NCI-H187 (cell line): ENCODE measurements around the gene TCF4.

Source experiments
- DNase-seq, 2 experiments: peaks; one replicate each; lab custom pipeline; 2025; lab: John Stamatoyannopoulos, UW

Gene TCF4

DNA sequence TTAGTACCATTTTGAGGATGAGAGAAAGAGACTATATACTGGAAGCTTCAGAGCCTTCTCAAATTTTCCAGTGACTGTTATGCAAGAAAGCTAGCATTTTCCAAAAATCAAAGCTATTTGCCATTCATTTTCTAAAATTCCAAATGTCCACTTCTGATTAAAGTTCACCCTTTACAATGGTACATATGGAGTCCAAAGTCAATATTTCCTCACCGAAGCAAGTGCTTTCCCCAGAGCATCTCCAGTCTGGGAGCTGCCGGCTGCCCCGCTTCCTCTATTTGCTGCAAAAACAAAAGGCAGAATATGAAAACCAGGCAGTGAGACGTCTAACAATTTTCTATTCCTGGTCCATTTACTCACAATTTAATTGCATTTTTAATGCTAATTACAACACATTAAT, 326.7 kb downstream of the TCF4 start:
- DNase-seq, result no peak

DNA sequence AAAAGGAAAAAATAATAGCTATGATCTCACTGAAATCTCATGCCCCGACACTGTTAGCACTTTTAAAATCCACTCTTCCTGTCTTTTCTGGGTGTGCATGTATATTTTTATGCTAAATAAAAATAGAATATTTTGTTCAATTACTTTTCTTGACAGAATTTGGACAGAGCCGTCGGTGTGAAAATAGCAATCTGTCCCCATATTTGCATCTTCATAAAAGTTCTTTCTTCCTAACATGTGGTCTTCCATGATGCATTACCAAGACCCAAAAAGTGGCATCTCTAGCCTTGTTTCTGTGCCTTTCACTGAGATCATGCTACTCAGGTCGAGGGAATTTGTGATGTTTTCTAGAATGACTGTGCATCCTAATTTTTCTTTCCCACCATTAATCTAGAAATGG, 329.9 kb downstream of the TCF4 start:
- DNase-seq, result no peak

GRCh38 chr18:55256929-55257289, 331.1 kb downstream of the TCF4 start:
- no peak for DNase-seq

DNA sequence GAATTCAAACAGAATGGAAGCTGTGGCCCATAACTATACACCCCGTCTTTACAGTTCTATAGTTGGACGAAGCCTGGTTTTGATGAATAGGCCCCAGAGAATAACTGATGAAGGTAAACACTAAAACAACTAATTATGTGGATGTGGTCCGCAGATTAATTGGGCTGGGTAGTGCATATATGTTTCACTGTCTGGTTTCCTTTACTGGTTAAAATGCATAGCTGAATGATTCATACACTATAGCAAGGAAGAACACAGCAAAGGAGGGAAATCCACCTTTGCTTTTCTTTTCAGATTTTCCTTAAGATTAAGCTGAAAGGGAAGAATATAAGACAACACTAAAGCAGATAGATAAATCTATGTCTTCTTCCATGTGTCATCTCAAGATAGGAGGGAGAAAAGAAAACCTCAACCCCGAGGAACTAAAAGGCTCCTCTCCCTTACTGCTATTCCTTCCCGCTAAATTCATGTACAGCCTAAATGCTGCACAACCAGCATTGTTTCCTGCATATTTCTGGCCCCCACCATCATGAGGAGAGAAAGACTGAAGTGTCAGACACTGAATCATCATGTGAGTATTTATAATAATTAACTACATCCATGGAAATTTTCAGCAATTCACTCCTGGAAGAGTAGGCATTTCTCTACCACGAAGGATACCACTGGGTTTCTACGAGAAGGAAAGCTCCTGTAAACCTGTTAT, 331.6 kb downstream of the TCF4 start:
- no peak for DNase-seq

DNA sequence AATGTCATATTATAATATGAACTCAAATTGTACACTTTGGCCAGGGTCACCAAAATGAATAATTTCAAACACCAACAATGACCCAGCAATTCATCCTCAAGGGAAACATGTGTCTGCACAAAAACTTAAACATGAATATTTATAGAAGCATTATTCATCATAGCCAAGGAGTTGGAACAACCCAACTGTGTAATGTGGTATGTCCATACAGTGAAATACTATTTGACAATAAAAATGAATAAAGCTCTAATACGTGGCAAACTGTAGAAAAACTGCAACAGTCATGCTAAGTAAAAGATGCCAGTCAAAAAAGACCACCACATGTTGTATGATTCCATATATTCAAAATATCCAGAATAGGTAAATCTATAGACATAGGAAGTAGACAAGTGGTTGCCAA, 334.2 kb downstream of the TCF4 start:
- DNase-seq, result no peak

- no peak for DNase-seq
These were observed 335.1 kb downstream of the TCF4 start for GRCh38 chr18:55252901-55253300.

- no peak for DNase-seq
These were observed 335.8 kb downstream of the TCF4 start for GRCh38 chr18:55252053-55252675.

GRCh38 chr18:55251254-55251971, 336.6 kb downstream of the TCF4 start:
- DNase-seq, result no peak

GRCh38 chr18:55250768-55251173, 337.2 kb downstream of the TCF4 start:
- no peak for DNase-seq

DNA sequence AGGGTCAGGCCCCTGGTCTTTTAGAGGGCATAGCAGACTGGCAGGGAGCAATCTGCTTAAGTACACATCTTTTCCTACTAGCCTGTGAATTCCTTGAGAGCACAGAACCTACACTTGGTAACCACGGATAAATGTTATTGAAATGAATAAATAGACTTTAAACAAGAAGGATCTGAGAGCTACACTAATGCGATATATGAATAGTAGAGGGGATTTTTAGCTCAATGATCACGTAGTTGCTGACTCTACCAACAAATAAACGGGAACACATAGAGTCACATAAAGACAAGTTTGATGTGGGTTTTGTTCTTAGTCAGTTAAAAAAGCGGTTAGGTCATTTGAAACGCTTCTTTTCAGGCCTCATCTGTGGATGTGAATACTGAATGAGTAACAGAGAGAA, 338.4 kb downstream of the TCF4 start:
- no peak for DNase-seq

GRCh38 chr18:55248495-55248894, 339.5 kb downstream of the TCF4 start:
- no peak for DNase-seq

GRCh38 chr18:55247032-55247431, 341.0 kb downstream of the TCF4 start:
- no peak for DNase-seq

- no peak for DNase-seq
These were observed 341.7 kb downstream of the TCF4 start for GRCh38 chr18:55246278-55246677.

GRCh38 chr18:55245211-55245614, 342.8 kb downstream of the TCF4 start:
- DNase-seq, result no peak

- no peak for DNase-seq
These were observed 343.4 kb downstream of the TCF4 start for GRCh38 chr18:55244546-55244945.

GRCh38 chr18:55243857-55244256, 344.1 kb downstream of the TCF4 start:
- no peak for DNase-seq

GRCh38 chr18:55243255-55243654, 344.7 kb downstream of the TCF4 start:
- no peak for DNase-seq

DNA sequence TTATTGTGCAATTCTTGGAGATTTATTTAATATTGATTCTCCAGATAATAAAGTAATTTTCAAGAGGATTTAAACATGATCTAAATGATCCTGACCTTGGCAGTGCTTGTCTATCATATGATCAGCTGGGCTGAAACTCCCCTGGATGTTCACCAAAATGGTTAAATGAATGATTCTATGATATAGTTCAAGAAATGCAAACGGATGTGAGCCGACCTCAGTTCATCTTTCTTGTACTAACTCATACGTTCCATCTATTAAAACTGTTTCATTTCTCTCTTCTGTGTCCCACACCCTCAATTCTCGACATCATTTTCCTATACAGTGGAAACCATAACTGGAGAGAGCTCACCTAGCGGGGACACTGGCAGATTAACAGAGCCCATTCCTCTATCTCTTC, 347.0 kb downstream of the TCF4 start:
- no peak for DNase-seq

GRCh38 chr18:55239740-55240139, 348.3 kb downstream of the TCF4 start:
- DNase-seq, result no peak

DNA sequence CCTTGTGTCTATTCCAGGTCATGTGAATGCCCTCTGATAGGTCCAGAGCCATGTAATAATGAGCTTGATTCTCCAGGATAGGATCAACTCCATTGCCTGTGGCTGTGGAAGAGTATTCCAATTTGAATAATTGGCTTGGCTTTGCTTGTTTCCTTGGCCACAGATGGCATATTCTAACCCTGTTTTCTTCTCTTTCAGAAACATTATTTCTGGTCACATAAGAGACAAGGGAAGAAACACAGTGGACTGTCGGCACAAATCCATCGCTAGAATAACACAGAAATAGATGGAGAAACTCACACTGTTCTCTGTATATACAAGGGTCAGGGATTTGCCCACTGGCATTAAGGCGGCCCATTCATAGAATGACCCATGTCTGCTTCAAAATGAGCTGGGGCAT, 350.3 kb downstream of the TCF4 start:
- no peak for DNase-seq

- DNase-seq, result no peak
These were observed 351.7 kb downstream of the TCF4 start for GRCh38 chr18:55236150-55236931.

- no peak for DNase-seq
These were observed 352.9 kb downstream of the TCF4 start for GRCh38 chr18:55235094-55235461.
